Measurements from ENCODE around the gene GPANK1. TPM values are rescaled to one million over a fixed set of nuclear protein-coding genes. Genes with fewer than 3 reads are reported as not detected.

GPANK1 gene
- total RNA-seq, 1 experiment from 2014 or later: 26.8 TPM

GRCh38 chr6:31614684-31615578 lies 49.9 kb downstream of the GPANK1 start, which contains the start of gene AIF1:
Gene AIF1, plus strand, starts transcription at chr6:31615234. Its CDS starts 96 bp downstream, at chr6:31615330.
- WGBS (ENCODE audit: extremely low coverage, insufficient read length, low lambda C conversion rate): no CpG with 5 or more reads among the region's 6 CpGs
- TF ChIP-seq, protein P1, sequence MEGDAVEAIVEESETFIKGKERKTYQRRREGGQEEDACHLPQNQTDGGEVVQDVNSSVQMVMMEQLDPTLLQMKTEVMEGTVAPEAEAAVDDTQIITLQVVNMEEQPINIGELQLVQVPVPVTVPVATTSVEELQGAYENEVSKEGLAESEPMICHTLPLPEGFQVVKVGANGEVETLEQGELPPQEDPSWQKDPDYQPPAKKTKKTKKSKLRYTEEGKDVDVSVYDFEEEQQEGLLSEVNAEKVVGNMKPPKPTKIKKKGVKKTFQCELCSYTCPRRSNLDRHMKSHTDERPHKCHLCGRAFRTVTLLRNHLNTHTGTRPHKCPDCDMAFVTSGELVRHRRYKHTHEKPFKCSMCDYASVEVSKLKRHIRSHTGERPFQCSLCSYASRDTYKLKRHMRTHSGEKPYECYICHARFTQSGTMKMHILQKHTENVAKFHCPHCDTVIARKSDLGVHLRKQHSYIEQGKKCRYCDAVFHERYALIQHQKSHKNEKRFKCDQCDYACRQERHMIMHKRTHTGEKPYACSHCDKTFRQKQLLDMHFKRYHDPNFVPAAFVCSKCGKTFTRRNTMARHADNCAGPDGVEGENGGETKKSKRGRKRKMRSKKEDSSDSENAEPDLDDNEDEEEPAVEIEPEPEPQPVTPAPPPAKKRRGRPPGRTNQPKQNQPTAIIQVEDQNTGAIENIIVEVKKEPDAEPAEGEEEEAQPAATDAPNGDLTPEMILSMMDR (conservative IDR thresholded peaks at IDR 0.05): no peak
- Histone ChIP-seq H3K27me3 (ENCODE audit: insufficient read depth, low read length) (no peaks in the 10 kb centered on the region), H3K27ac (ENCODE audit: insufficient read length, low read depth, low read length) (no peak within 1 kb of the TSS), H2BK5ac (ENCODE audit: insufficient read length, low read length) (no peak within 1 kb of the TSS), H3K56ac (ENCODE audit: insufficient read length, low read depth, low read length) (no peak within 1 kb of the TSS), H2AFZ (ENCODE audit: low read length) (no peak within 1 kb of the TSS), H2BK20ac (ENCODE audit: low read depth, low read length, poor library complexity, severe bottlenecking) (no peak within 1 kb of the TSS), H4K20me1 (ENCODE audit: control insufficient read depth, insufficient read depth, insufficient read length) (no peaks in the 10 kb centered on the region), H2BK15ac (ENCODE audit: low read depth, low read length) (0 out of 2 replicates have a peak within 1 kb of the TSS, but pooled peaks have one; percentile 52), H3K9ac (ENCODE audit: extremely low read depth, insufficient read length, low read length) (peak within 1 kb of the TSS; percentile 40), H3K18ac (ENCODE audit: insufficient read length, low read depth, low read length) (peak within 1 kb of the TSS; percentile 72), H3K9me3 (ENCODE audit: control insufficient read depth, low read depth, low read length) (no peaks in the 10 kb centered on the region), H4K8ac (replicated peaks; ENCODE audit: insufficient read length, low read depth, low read length) (no peak within 1 kb of the TSS), H3K4me1 (ENCODE audit: insufficient read depth, low read length) (peaks cover 14% of the 10 kb centered on the region; the same call in 1 of the 2 replicates), H4K91ac (ENCODE audit: insufficient read length, low read depth, low read length) (no peak within 1 kb of the TSS), H2BK120ac (ENCODE audit: low read depth, low read length, poor library complexity, severe bottlenecking) (no peak within 1 kb of the TSS), H4K5ac (ENCODE audit: insufficient read length, low read depth, low read length) (no peak within 1 kb of the TSS), H3K14ac (ENCODE audit: insufficient read depth, low read length) (peak within 1 kb of the TSS; percentile 15; the same call in 1 of the 2 replicates), H2BK12ac (ENCODE audit: insufficient read length, low read depth, low read length) (no peak within 1 kb of the TSS), H3K4ac (ENCODE audit: low read depth, low read length) (no peak within 1 kb of the TSS), H3T11ph (ENCODE audit: low read length) (no peak within 1 kb of the TSS), H3K79me2 (ENCODE audit: insufficient read depth, low read length) (no peaks in the 10 kb centered on the region), H3K79me1 (ENCODE audit: insufficient read depth, low read depth, low read length, poor library complexity, severe bottlenecking) (no peaks in the 10 kb centered on the region), H3K23ac (ENCODE audit: insufficient read length, low read depth, low read length) (no peak within 1 kb of the TSS), H3K23me2 (ENCODE audit: insufficient read length, low read depth, low read length, poor library complexity, severe bottlenecking) (no peaks in the 10 kb centered on the region), H3K4me2 (ENCODE audit: insufficient read depth, insufficient read length, low read length) (no peak within 1 kb of the TSS), H2AK5ac (ENCODE audit: insufficient read length, low read length) (no peak within 1 kb of the TSS)
- DNase-seq: no peak
- peak within 1 kb of the TSS in 1 of 2 experiments; percentile 29; a peak in 1 of 5 replicates for H3K4me3 Mint-ChIP-seq
- no peaks in the 10 kb centered on the region; a peak in 1 of 7 replicates for H3K36me3 Mint-ChIP-seq (ENCODE audit: insufficient read depth in 1 of 3, low read depth in 3 of 3)
- no peaks in the 10 kb centered on the region for H3K27me3 Mint-ChIP-seq (ENCODE audit: low read depth)
- H3K9me3 Mint-ChIP-seq: no peaks in the 10 kb centered on the region
- H3K27ac Mint-ChIP-seq: peak within 1 kb of the TSS; percentile 37 to 94 (median 78); a peak in 5 of 7 replicates
- H3K4me1 Mint-ChIP-seq: peaks cover 21 to 29% of the 10 kb centered on the region in 2 experiments
